Ovary (tissue), 1 donor: ENCODE results near the gene LIMS4.
"Not testable (repeated sequence)": the region's sequence is repeated elsewhere in the genome, so short reads cannot be mapped to it uniquely, and the experiment has no call there.

Experiments
- EP300 ChIP-seq: sonication (generic); formaldehyde crosslinking; IDR thresholded peaks from one replicate; pipeline ENCODE4 v1.6.1; 2017; ENCODE audit warnings: antibody characterized with exemption
- POLR2A ChIP-seq: fragments of 450-650 bp; IDR thresholded peaks from one replicate; pipeline ENCODE4 v1.6.1; 2017; ENCODE audit warnings: antibody characterized with exemption, mild to moderate bottlenecking, moderate library complexity

GRCh38 chr2:110455080-110455670 lies 17.4 kb downstream of the LIMS4 start:
- TF ChIP-seq POLR2A, EP300: not testable (repeated sequence)
